NCI-H226 (cell line): ENCODE results near the gene TBC1D9.
"Not testable (repeated sequence)": the region's sequence is repeated elsewhere in the genome, so short reads cannot be mapped to it uniquely, and the experiment has no call there.

Experiments
- DNase-seq: peaks from one replicate; pipeline ENCODE4 v3.0.0-alpha.2; 2015

The TBC1D9 gene

GRCh38 chr4:140752291-140753068 is 3.7 kb downstream of the TBC1D9 start:
- DNase-seq = no peak

- DNase-seq = no peak
Observed at GRCh38 chr4:140750470-140750869, 5.7 kb downstream of the TBC1D9 start.

GRCh38 chr4:140748171-140748570 is 8.0 kb downstream of the TBC1D9 start:
- DNase-seq = no peak

- not testable (repeated sequence) for DNase-seq
Observed at GRCh38 chr4:140746546-140746945, 9.6 kb downstream of the TBC1D9 start.

GRCh38 chr4:140744421-140744820 is 11.8 kb downstream of the TBC1D9 start:
- DNase-seq = no peak

- peak; percentile 24 for DNase-seq
Observed at GRCh38 chr4:140743194-140743931, 12.8 kb downstream of the TBC1D9 start.

GRCh38 chr4:140742838-140743193 is 13.4 kb downstream of the TBC1D9 start:
- DNase-seq = no peak

- DNase-seq = no peak
Observed at GRCh38 chr4:140740906-140741670, 15.1 kb downstream of the TBC1D9 start.

GRCh38 chr4:140740422-140740821 is 15.8 kb downstream of the TBC1D9 start:
- DNase-seq = no peak

- peak; percentile 27 for DNase-seq
Observed at GRCh38 chr4:140739971-140740370, 16.2 kb downstream of the TBC1D9 start.

- no peak for DNase-seq
Observed at GRCh38 chr4:140738139-140738538, 18.0 kb downstream of the TBC1D9 start.

GRCh38 chr4:140736669-140737343 is 19.4 kb downstream of the TBC1D9 start:
- peak; percentile 43 for DNase-seq

- DNase-seq = peak; percentile 5
Observed at GRCh38 chr4:140735779-140736391, 20.3 kb downstream of the TBC1D9 start.

- no peak for DNase-seq
Observed at GRCh38 chr4:140735317-140735716, 20.9 kb downstream of the TBC1D9 start.

GRCh38 chr4:140732780-140733179 is 23.4 kb downstream of the TBC1D9 start:
- no peak for DNase-seq

GRCh38 chr4:140729344-140730049 is 26.7 kb downstream of the TBC1D9 start:
- DNase-seq = no peak

GRCh38 chr4:140726776-140727500 is 29.2 kb downstream of the TBC1D9 start:
- DNase-seq = peak; percentile 89

- DNase-seq = no peak
Observed at GRCh38 chr4:140725556-140725955, 30.6 kb downstream of the TBC1D9 start.

- peak; percentile 41 for DNase-seq
Observed at GRCh38 chr4:140724760-140725159, 31.4 kb downstream of the TBC1D9 start.

GRCh38 chr4:140720387-140721304 is 35.5 kb downstream of the TBC1D9 start:
- no peak for DNase-seq
